Heart left ventricle (tissue), 13 donors: ENCODE results near the gene MAP2K5.

ENCODE experiments used
- CTCF ChIP-seq, 12 donors: fragments of 200-600 bp; sonication (generic) in 4 of 12; IDR thresholded peaks; one replicate each; pipeline versions ENCODE4 v1.5.0 to v1.8.0; 2018 to 2022; ENCODE audit warnings: antibody characterized with exemption in 12 of 12, mild to moderate bottlenecking in 5 of 12
- POLR2A ChIP-seq, 2 donors: fragments of 450-650 bp; IDR thresholded peaks; one replicate each; pipeline ENCODE4 v1.6.1; 2017; ENCODE audit warnings: antibody characterized with exemption in 2 of 2, mild to moderate bottlenecking in 2 of 2, moderate library complexity in 2 of 2
- donor health status: ischemic (EF 13 %, LVEDD 7.1; RV severe dilation, severe dysfunction).
- donor health status: DM: no; HTN: yes; CAD: no.
- donor health status: DM: no; HTN: no; CAD: no.
- donor health status: ischemic (EF 25% LVEDD 6.9; RV normal size, moderate dysfunction).
- donor health status: ischemic (EF 25% LVEDD 5.7; RV mildly dilated, moderate dysfunction).
- donor health status: ischemic (EF 35%, LVEDD 5.7; RV mildly dilated, moderate dysfunction).
- donor health status: nonischemic (EF 11% LVEDD 7.7; RV severe dilation, severe dysfunction).
- donor health status: DM: yes; HTN: yes; CAD: no.
- donor health status: PGD.
- donor health status: ischemic (EF 29% LVEDD 5.4; RV normal size, mild dysfunction).
- donor health status: nonischemic (EF 23%, LVEDD 6.1; RV moderate dilation, normal function).

GRCh38 chr15:67770358-67770628, 227.8 kb downstream of the MAP2K5 start:
- TF ChIP-seq POLR2A (IDR thresholded peaks at IDR 0.05) (no peak), CTCF (IDR thresholded peaks at IDR 0.05) (no peak)
